GM19467 (cell line): ENCODE measurements around the gene ANO5.
"Not testable (repeated sequence)": the region's sequence is repeated elsewhere in the genome, so short reads cannot be mapped to it uniquely, and the experiment has no call there.

Source experiments
- ATAC-seq: cut with Tn5 transposase; IDR thresholded peaks from one replicate; pipeline ENCODE4 v1.9.1; 2021; ENCODE audit warnings: mild to moderate bottlenecking, moderate library complexity; ENCODE audit not compliant: unreplicated experiment

Gene ANO5

DNA sequence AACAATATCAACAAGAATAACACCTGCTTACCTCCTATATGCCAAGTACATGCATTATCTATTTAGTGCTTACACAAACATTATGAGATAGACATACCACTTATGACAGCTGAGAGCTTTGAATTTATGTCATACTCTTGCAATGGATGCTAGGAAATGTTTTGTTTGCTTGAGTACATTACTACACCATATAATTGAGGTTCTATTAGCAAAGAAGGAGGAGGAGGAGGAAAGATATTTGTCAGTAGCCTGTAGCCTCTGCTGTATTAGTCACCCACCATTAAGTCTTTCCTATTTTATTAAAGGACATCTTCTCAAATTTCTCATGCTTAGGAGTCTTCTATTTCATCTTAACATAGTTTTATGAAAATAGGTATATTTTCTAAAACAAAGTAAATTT, 6.4 kb downstream of the ANO5 start:
- no peak for ATAC-seq

DNA sequence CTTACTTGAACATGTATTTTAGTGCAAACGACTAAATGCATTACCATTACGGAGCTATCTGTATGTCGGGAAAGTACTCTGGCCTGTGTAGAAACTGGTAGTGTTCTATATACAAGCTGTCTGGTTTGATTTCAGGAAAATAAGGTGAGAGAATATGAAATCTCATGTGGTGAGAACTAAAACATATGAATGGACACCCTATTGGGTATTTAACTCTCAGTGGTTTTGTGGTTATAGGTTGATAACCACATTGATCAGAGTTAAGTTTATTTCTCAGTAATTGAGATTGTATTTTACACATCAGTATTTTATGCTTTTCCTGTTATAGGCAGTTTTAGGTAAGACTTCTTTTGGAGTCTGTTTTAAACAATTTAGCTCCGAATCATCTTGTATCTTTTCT, 10.4 kb downstream of the ANO5 start:
- peak; percentile 59 for ATAC-seq

DNA sequence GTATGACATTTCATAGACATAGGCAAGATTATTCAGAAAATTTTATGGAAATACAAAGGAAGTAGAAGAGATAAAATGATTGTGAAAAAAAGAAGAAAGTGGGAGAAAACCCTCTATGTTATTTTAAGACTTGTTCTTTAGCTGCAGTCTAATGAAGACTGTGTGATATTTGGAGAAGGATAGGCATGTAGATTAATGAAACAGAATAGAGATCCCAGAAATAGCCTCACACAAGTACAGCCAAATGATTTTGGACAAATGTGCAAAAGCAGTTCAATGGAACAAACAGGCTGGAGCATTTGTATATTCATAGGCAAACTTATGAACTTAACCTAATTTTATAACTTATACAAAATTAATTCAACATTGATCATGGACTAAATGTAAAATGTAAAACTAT, 14.3 kb downstream of the ANO5 start:
- no peak for ATAC-seq

- no peak for ATAC-seq
These were observed 15.4 kb downstream of the ANO5 start for GRCh38 chr11:22208151-22208858.

DNA sequence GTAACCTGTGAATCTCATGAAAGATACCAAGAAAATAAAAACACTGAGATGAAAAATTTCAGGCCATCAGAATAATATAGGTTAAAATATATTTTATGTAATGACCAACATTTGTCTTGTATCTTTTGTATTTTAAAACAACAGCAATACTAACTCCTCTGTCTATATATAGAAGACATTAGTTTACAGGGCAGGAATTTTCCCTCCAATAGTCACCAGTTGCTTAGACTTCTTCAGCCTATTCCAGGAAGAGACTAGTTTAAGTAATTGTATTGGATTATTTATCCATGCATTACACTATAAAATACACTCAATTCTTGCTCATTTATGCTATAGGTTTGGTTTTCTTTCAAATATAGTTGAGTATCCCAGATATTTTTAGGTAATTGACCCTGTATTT, 24.1 kb downstream of the ANO5 start:
- ATAC-seq, result no peak

DNA sequence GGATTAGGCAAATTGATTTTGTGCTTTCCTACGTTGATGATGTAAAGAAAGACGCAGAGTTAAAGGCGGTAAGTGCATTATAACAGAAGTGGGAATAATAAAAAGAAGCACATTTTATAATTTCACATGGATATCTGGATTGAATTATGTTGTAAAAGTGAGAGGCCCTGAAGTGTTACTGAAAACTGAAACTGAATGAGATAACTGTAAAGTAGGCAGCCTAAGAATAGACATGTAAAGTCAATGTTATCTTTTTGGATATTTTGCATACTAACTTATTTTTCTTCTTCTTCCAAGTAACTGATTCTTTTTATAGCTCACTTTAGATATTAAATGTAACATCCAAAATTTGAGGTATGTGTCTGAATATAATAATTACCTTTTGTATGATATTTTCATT, 28.3 kb downstream of the ANO5 start:
- no peak for ATAC-seq

DNA sequence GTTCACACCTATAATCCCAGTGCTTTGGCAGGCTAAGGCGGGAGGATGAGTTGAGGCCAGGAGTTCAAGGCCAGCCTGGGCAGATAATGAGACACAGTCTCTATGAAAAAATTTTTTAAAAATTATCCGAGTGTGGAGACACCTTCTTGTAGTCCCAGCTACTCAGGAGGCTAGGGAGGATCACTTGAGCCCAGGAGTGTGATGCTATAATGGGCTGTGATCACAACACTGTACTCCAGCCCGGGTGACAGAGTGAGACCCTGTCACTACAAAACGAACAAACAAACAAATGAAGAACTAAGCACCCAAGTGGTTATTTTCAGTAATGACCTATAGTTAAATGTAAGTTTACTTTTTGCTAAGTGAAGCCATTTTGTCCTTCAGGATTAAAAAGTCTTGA, 32.3 kb downstream of the ANO5 start:
- ATAC-seq, result no peak

DNA sequence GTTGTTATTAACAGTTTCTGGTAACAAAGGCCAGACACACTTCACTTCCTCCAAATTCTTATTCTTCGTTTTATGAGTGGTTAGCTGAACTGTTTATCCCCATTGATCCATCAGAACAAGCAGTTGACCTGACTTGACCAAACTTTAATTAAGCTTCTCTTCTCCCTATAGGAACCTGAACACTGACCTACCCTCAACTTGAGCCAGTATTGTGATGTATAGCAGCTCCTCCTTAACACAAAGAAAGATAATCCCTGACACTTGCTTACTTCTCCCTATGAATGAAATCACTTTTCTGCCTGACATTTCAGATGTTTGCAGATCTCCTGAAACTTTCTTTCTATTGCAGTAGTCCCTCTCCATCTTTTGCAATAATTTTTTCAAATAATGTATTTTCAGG, 41.9 kb downstream of the ANO5 start:
- ATAC-seq, result no peak

- peak; percentile 96 for ATAC-seq
These were observed 52.2 kb downstream of the ANO5 start for GRCh38 chr11:22244986-22245592.

GRCh38 chr11:22246992-22247391, 54.1 kb downstream of the ANO5 start:
- no peak for ATAC-seq

- ATAC-seq, result no peak
These were observed 57.0 kb downstream of the ANO5 start for GRCh38 chr11:22249871-22250270.

DNA sequence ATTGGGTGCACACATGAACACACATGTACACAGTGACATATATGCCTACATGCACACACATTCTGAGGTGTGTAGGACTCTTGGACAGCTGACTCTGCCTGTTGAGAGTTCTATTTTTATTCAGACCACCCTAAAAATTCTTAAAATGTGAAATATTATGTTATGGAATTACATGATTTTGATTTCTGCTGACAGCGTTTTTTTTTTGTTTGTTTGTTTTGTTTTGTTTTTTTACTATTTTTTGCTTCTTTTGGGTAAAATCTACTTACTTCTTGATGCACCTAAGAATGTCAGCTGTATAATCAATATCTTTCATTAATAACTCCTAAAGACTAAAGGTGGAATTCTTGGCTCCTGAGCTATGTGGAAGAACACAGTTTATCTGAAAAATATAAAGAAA, 64.0 kb downstream of the ANO5 start:
- ATAC-seq, result no peak

DNA sequence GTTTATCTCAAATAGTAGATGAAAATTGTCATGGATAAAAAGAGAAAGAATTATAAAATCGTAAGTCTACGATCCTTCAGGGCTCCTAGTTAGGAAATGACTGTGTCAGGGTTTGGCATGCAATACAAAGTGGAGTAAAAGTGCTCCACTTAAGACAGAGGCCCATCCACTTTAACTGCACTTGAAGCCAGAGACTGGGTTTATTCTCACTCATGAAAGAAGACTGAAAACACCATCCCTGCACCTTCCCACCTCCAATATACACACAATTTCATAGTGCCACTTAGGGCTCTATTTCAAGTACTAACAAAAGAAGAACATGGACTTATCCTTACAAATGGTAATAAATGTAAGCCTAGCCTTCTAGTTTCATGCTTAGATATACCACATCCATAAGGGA, 70.7 kb downstream of the ANO5 start:
- ATAC-seq, result no peak

DNA sequence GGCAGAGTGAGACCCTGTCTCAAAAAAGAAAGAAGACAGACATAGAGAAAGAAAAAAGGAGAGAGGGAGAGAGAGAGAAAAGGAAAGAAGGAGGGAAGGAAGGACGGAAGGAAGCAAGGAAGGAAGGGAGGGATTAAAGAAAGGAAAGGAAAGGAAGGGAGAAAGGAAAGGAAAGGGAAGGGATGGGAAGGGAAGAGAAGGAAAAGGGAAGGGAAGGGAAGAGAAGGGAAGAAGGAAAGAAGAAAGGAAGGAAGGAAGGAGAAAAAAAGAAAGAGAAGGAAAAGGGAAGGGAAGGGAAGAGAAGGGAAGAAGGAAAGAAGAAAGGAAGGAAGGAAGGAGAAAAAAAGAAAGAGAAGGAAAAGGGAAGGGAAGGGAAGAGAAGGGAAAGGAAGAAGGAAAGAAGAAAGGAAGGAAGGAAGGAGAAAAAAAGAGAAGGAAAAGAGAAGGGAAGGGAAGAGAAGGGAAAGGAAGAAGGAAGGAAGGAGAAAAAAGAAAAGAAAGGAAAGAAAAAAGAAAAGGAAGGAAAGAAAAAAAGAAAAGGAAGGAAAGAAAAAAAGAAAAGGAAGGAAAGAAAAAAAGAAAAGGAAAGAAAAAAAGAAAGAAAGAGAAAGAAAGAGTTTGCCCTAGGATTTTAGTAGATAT, 76.2 kb downstream of the ANO5 start:
- not testable (repeated sequence) for ATAC-seq

DNA sequence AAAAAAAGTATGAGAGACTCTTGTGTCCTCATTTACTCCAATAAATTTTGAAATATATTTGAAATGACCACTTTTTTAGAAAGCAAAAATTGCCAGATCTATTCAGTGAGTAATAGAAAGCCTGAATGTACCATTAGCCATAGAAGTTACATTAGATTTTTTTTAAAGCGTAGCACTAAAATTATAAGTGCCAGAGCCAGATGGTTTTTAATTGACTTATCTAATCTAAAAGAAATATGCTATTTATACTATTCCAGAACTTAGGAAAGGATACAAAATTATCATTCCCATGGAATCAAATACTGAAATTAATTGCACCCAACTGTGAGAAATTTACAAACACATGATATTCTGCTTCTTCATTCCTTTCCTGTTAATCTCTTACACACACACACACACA, 80.9 kb downstream of the ANO5 start:
- ATAC-seq, result no peak

DNA sequence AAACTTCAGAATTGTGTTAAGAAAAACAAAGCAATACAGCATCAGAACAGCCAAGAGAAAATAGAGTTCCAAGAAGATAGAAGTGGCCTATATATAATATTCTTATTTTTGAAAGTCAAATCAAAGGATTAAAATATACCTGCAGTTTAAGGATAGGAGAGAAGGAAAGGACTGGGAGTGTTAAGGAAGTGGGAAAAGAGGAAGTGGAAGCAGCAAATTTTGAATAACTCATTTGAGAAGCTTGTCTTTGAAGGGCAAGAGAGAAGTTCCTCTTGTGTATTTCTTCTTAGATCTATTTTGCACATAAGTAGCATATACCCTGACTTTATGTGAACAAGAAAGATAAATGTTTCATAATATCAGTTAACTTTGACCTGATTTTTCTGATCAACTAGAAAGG, 82.7 kb downstream of the ANO5 start:
- ATAC-seq, result no peak

DNA sequence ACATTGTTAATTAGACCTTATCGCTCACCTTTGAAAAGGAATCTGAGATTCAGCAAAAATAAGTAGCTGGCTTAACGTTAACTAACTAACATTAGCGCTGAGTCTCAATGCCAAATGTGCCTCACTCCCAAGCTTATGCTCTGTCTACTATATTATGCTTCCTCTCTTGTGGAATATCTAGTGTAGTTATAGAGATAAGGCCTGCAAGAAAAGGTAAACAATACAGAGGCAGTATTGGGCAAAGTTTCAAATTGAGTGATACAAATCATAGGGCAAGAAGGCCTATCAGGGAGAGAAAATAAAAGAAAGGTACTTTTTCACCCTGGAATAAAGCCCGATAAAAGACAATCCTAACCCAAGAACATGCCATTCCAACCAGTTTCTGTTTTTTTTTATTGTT, 83.7 kb downstream of the ANO5 start:
- ATAC-seq, result no peak

DNA sequence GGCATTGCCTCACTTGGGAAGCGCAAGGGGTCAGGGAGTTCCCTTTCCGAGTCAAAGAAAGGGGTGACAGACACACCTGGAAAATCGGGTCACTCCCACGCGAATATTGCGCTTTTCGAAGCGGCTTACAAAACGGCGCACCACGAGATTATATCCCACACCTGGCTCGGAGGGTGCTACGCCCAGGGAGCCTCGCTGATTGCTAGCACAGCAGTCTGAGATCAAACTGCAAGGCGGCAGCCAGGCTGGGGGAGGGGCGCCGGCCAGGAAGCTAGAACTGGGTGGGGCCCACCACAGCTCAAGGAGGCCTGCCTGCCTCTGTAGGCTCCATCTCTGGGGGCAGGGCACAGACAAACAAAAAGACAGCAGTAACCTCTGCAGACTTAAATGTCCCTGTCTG, 92.1 kb downstream of the ANO5 start:
- ATAC-seq, result not testable (repeated sequence)

DNA sequence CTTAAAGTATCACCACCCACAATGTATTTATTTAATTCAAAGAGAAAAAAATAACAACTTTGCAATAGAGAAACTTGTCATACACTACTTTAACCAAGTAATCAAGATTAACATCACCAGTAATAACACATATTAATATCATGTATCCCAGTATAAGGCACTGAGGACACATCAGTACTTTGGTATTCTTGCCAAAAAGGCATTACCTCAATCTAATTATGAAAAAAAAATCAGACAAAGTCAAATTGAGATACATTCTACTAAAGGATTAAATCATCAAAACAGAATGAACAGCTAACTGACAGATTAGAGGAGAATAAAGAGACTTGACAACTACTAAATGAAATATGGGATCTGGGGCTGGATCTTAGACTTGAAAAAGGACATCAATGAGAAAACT, 109.5 kb downstream of the ANO5 start:
- ATAC-seq, result no peak

DNA sequence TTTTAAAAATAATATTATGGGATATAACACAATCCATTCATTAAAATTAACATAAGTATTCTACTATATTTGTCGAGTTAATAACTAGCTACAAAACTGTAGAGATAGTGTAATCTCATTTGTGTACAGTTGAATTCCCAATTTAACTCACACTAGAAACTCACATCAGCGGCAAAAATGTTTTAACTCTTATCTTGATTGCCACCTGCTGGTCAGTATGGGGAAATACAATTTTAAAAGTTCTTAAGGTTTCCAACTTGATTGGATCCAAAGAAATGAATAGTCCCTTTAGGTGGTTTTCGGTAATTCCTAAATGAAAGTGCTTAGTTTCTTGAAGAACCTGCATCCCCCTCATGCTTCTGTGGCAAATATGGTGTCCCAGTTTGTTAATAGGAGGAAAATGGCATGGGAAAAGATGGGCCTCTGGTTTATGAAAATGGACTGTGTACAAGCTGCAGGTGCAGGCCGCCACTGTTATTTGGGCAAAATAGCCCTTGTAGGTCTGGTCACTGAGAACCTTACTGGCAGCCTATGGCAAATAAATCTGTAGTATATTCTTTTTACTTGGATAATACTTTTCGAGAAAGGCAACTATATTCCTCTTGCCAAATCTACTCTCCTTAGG, 111.6 kb downstream of the ANO5 start:
- peak; percentile 53 for ATAC-seq

DNA sequence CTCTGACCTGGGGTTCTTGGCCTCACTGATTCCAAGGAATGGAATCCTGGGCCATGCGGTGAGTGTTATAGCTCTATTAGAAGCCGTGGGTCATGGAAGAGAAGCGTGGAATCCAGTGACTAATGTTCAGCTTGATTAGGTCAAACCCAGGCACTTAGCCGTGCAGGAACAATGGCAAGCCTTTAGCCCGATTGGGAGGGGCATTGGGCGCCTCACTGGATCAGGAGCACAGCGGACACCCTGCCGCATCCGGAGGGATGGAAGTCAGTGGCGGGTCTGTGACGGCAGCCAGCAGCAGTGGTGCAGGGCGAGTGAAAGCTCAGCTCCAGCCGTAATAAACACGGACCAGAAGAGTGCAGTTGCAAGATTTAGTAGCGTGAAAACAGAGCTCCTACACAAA, 124.8 kb downstream of the ANO5 start:
- ATAC-seq, result no peak

DNA sequence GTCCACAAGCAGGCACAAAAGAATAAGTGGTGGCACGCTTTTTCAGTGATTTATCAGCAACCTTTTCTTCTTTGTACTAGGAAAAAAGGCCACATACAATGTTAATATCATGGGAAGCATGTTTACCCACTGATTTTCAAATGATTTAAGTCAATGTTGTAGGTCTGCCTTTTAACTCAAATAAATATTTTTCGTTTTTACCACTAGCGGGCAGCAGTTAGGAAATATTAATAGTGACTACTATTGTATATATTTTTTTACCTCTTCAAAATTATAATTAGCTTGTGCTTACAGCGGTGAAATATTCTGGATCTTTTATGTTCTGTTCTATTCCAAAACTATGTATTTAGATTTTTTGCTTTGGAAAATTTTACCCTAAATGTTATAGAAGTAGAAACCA, 138.9 kb downstream of the ANO5 start:
- ATAC-seq, result no peak
